Stimulated activated naive CD4-positive, alpha-beta T cell (primary cell): ENCODE measurements around the gene SMC1B.

Source experiments
- DNase-seq, 6 experiments: peaks; one replicate each; lab custom pipeline; 2025; lab: John Stamatoyannopoulos, UW

The SMC1B gene

GRCh38 chr22:45318558-45319323, 94.7 kb downstream of the SMC1B start:
- DNase-seq, result peak; percentile 58 to 79 (median 70)

- peak; percentile 78 to 96 (median 93) for DNase-seq
These were observed 95.2 kb downstream of the SMC1B start for GRCh38 chr22:45318168-45318557.

- peak in 3 of 6 experiments; percentile 28 to 43 (median 37) for DNase-seq
These were observed 95.7 kb downstream of the SMC1B start for GRCh38 chr22:45317551-45318167.

- DNase-seq, result no peak
These were observed 96.4 kb downstream of the SMC1B start for GRCh38 chr22:45316796-45317526.

GRCh38 chr22:45314786-45315185, 98.6 kb downstream of the SMC1B start:
- DNase-seq, result no peak

- no peak for DNase-seq
These were observed 99.2 kb downstream of the SMC1B start for GRCh38 chr22:45314054-45314721.

GRCh38 chr22:45312856-45313255, 100.5 kb downstream of the SMC1B start:
- DNase-seq, result no peak

GRCh38 chr22:45312415-45312814, 101.0 kb downstream of the SMC1B start:
- DNase-seq, result no peak

- DNase-seq, result no peak
These were observed 102.3 kb downstream of the SMC1B start for GRCh38 chr22:45310977-45311531.

- DNase-seq, result peak in 3 of 6 experiments; percentile 29 to 32 (median 31)
These were observed 102.9 kb downstream of the SMC1B start for GRCh38 chr22:45310331-45310976.

- peak; percentile 86 to 98 (median 96) for DNase-seq
These were observed 103.8 kb downstream of the SMC1B start, which contains the start of gene FAM118A for GRCh38 chr22:45309422-45310227. Gene FAM118A, plus strand, starts transcription at chr22:45309934. Its CDS starts 12,446 bp downstream, at chr22:45322380.

- peak in 2 of 6 experiments; percentile 23 to 38 for DNase-seq
These were observed 104.4 kb downstream of the SMC1B start for GRCh38 chr22:45308957-45309421.

GRCh38 chr22:45308391-45308956, 104.9 kb downstream of the SMC1B start:
- DNase-seq, result no peak

- DNase-seq, result no peak
These were observed 107.3 kb downstream of the SMC1B start for GRCh38 chr22:45306139-45306538.

- DNase-seq, result no peak
These were observed 107.8 kb downstream of the SMC1B start for GRCh38 chr22:45305456-45306075.

GRCh38 chr22:45304971-45305370, 108.4 kb downstream of the SMC1B start:
- no peak for DNase-seq

GRCh38 chr22:45303181-45303580, 110.2 kb downstream of the SMC1B start:
- DNase-seq, result no peak

GRCh38 chr22:45302751-45303150, 110.6 kb downstream of the SMC1B start:
- DNase-seq, result no peak

GRCh38 chr22:45298934-45299505, 114.4 kb downstream of the SMC1B start:
- DNase-seq, result no peak
